B cell (primary cell): ENCODE results near the gene PIGB. TPM values are rescaled to one million over a fixed set of nuclear protein-coding genes. Genes with fewer than 3 reads are reported as not detected.

Source experiments
- ATAC-seq: fragments of 200-7000 bp; cut with Tn5 transposase; one replicate; pipeline ENCODE4 v1.10.0; 2021; ENCODE audit warnings: low read depth, mild to moderate bottlenecking, moderate number of reproducible peaks, moderate library complexity
- CTCF ChIA-PET: fragments of 350-600 bp; sonication (Branson Sonifier 250); formaldehyde crosslinking; loops from one replicate; lab custom pipeline; 2021; ENCODE audit warnings: antibody characterized with exemption, inconsistent platforms; lab: Charles Lee
- POLR2A ChIA-PET: fragments of 350-600 bp; sonication (Branson Sonifier 250); formaldehyde crosslinking; loops from one replicate; lab custom pipeline; 2021; ENCODE audit warnings: antibody characterized with exemption; lab: Charles Lee
- DNase-seq: peaks from one replicate; pipeline ENCODE4 v3.0.0; 2013
- H2AFZ ChIP-seq: 2 replicates; pipeline ENCODE4 v1.6.1; 2012; ENCODE audit warnings: mild to moderate bottlenecking, low read depth, low read length; ENCODE audit not compliant: insufficient read depth, poor library complexity, severe bottlenecking
- H3K27ac ChIP-seq, 2 donors: 1 replicate in 1 of 2; 2 replicates in 1 of 2; pipeline ENCODE4 v1.5.1; 2012 to 2013; ENCODE audit warnings: low read length in 2 of 2, mild to moderate bottlenecking in 2 of 2, moderate library complexity in 1 of 2
- H3K27me3 ChIP-seq, 4 experiments: fragments of 200-600 bp in 1 of 4; sonication (generic) in 1 of 4; replicated peaks in 1 of 4; 1 replicate in 2 of 4; 2 replicates in 2 of 4; pipeline versions ENCODE4 v1.6.1 to v1.7.0; 2013 to 2016; ENCODE audit warnings: low read length in 3 of 4, mild to moderate bottlenecking in 2 of 4, mixed read lengths in 1 of 4, moderate library complexity in 1 of 4; ENCODE audit not compliant: insufficient read depth in 4 of 4, control insufficient read depth in 3 of 4; ENCODE audit errors: control extremely low read depth in 1 of 4
- H3K36me3 ChIP-seq, 2 experiments: replicated peaks in 1 of 2; 1 replicate in 1 of 2; 2 replicates in 1 of 2; pipeline versions ENCODE4 v1.6.1 to v1.7.1; 2013; ENCODE audit warnings: low read length in 1 of 2; ENCODE audit not compliant: insufficient read depth in 2 of 2, control insufficient read depth in 1 of 2; ENCODE audit errors: control extremely low read depth in 1 of 2, extremely low read depth in 1 of 2
- H3K4me1 ChIP-seq, 2 donors: fragments of 200-600 bp in 1 of 2; sonication (generic) in 1 of 2; 1 replicate in 1 of 2; 2 replicates in 1 of 2; pipeline versions ENCODE4 v1.5.1 to v1.6.1; 2013 to 2017; ENCODE audit warnings: low read length in 2 of 2; ENCODE audit not compliant: control insufficient read depth in 2 of 2, insufficient read depth in 2 of 2
- H3K4me2 ChIP-seq: replicated peaks from 2 replicates; pipeline ENCODE3; 2012; ENCODE audit warnings: mild to moderate bottlenecking, low read depth, low read length; ENCODE audit not compliant: poor library complexity, severe bottlenecking
- H3K4me3 ChIP-seq, 5 experiments: fragments of 200-600 bp in 1 of 5; sonication (generic) in 1 of 5; 1 replicate in 3 of 5; 2 replicates in 2 of 5; pipeline versions ENCODE4 v1.5.1 to v1.7.0; 2011 to 2016; ENCODE audit warnings: low read length in 4 of 5, mild to moderate bottlenecking in 4 of 5, low read depth in 2 of 5, control low read depth in 1 of 5, moderate library complexity in 1 of 5; ENCODE audit not compliant: insufficient read depth in 1 of 5; ENCODE audit errors: control extremely low read depth in 1 of 5, extremely low read depth in 1 of 5
- H3K79me2 ChIP-seq: fragments of 200-600 bp; sonication (generic); one replicate; pipeline ENCODE4 v1.6.0; 2016; ENCODE audit warnings: low read length; ENCODE audit not compliant: control insufficient read depth, insufficient read depth
- H3K9ac ChIP-seq: fragments of 200-600 bp; sonication (generic); 2 replicates; pipeline ENCODE4 v1.6.1; 2017; ENCODE audit warnings: mild to moderate bottlenecking, low read length, moderate library complexity
- H3K9me3 ChIP-seq, 3 donors: one replicate each; pipeline versions ENCODE4 v1.6.1 to v1.7.1; 2013; ENCODE audit warnings: low read length in 2 of 3; ENCODE audit not compliant: control insufficient read depth in 2 of 3, insufficient read depth in 1 of 3; ENCODE audit errors: control extremely low read depth in 1 of 3
- H4K20me1 ChIP-seq: 2 replicates; pipeline ENCODE4 v1.6.0; 2012; ENCODE audit warnings: mild to moderate bottlenecking, low read length; ENCODE audit not compliant: insufficient read depth, control insufficient read depth, poor library complexity, severe bottlenecking
- H3K27ac Mint-ChIP-seq: one replicate; pipeline ENCODE4 v1.8.0; 2021; ENCODE audit warnings: mixed read lengths
- H3K27me3 Mint-ChIP-seq: one replicate; pipeline ENCODE4 v1.8.0; 2021; ENCODE audit warnings: mixed read lengths
- H3K4me1 Mint-ChIP-seq: one replicate; pipeline ENCODE4 v1.8.0; 2021; ENCODE audit warnings: mixed read lengths
- H3K4me3 Mint-ChIP-seq: one replicate; pipeline ENCODE4 v1.8.0; 2021; ENCODE audit warnings: mixed read lengths
- H3K9me3 Mint-ChIP-seq: one replicate; pipeline ENCODE4 v1.8.0; 2022; ENCODE audit warnings: mixed read lengths; ENCODE audit not compliant: insufficient read depth
- EZH2 ChIP-seq: IDR thresholded peaks from 2 replicates; pipeline ENCODE4 v1.6.1; 2012; ENCODE audit warnings: borderline replicate concordance, low read depth, mild to moderate bottlenecking, moderate library complexity, low read length; ENCODE audit not compliant: insufficient read depth, poor library complexity, severe bottlenecking
- WGBS: methylation state at CpG from one replicate; pipeline ENCODE4 v1.1.5; 2013; ENCODE audit warnings: missing lambda C conversion rate; ENCODE audit not compliant: insufficient coverage; 5-methylcytosine and 5-hydroxymethylcytosine counted together
- intact Hi-C: fragments of 100-400 bp; cut with micrococcal nuclease; formaldehyde crosslinking; loops from one replicate; pipeline ENCODE4 v1.10.0; 2022
- polyA plus RNA-seq: library from polyadenylated mRNA; depleted of rRNA; stranded (reverse); fragments of >200 nt; gene quantifications from 2 replicates; pipeline ENCODE4 v1.2.3, GENCODE V29; 2012
- total RNA-seq, 2 donors: library from RNA; stranded (reverse); fragments of 120-200 nt in 1 of 2; gene quantifications; 1 replicate in 1 of 2; 2 replicates in 1 of 2; pipeline versions ENCODE4 v1.2.3 to v1.2.4, GENCODE V29; 2013 to 2022
- TF ChIP-seq, protein P1 (sequence below): fragments of 200-600 bp; IDR thresholded peaks from one replicate; pipeline ENCODE4 v1.8.0; 2022; ENCODE audit warnings: antibody characterized with exemption, mild to moderate bottlenecking

PIGB gene
- total and polyA plus RNA-seq, 2 donors (not counting 1 experiment from before 2014, with no cell fraction given), result 21.1 to 41.7 TPM

DNA sequence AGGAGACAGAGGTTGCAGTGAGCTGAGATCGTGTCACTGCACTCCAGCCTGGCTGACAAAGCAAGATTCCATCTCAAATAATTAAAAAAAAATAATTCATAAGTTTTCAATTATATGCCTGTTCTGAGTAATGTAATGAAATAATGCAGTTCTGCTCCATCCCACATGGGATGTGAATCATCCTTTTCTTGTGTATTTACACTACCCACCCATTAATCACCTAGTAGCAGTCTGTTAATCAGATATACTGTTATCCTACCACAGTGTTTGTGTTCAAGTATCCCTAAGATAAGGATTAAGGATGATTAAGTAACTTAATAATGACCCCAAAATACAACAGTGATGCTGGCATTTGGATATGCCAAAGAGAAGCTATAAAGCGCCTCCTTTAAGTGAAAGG is 38.8 kb downstream of the PIGB start:
- Mint-ChIP-seq H3K4me3 (no peak overlapping the region), H3K27me3 (no peaks in the 10 kb centered on the region), H3K27ac (no peak overlapping the region), H3K4me1 (peaks cover 2% of the 10 kb centered on the region), H3K9me3 (no peaks in the 10 kb centered on the region)
- Histone ChIP-seq H3K9me3 (no peaks in the 10 kb centered on the region), H3K27ac (no peak overlapping the region), H3K4me2 (no peak overlapping the region), H3K4me1 (no peaks in the 10 kb centered on the region), H2AFZ (no peak overlapping the region), H3K36me3 (peaks cover 3 to 16% of the 10 kb centered on the region in 2 experiments), H3K27me3 (no peaks in the 10 kb centered on the region), H3K9ac (no peak overlapping the region), H3K4me3 (no peak overlapping the region), H4K20me1 (no peaks in the 10 kb centered on the region), H3K79me2 (no peaks in the 10 kb centered on the region)
- no peak for TF ChIP-seq EZH2
- TF ChIP-seq, protein P1, sequence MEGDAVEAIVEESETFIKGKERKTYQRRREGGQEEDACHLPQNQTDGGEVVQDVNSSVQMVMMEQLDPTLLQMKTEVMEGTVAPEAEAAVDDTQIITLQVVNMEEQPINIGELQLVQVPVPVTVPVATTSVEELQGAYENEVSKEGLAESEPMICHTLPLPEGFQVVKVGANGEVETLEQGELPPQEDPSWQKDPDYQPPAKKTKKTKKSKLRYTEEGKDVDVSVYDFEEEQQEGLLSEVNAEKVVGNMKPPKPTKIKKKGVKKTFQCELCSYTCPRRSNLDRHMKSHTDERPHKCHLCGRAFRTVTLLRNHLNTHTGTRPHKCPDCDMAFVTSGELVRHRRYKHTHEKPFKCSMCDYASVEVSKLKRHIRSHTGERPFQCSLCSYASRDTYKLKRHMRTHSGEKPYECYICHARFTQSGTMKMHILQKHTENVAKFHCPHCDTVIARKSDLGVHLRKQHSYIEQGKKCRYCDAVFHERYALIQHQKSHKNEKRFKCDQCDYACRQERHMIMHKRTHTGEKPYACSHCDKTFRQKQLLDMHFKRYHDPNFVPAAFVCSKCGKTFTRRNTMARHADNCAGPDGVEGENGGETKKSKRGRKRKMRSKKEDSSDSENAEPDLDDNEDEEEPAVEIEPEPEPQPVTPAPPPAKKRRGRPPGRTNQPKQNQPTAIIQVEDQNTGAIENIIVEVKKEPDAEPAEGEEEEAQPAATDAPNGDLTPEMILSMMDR, result no peak
- DNase-seq, result no peak
- ChIA-PET CTCF (interaction anchor here (2.1 kb wide), 1 partner anchor 140 kb away, joined by 4 read pairs; no protein-coding TSS in a partner anchor), POLR2A (no interaction called here)
- ATAC-seq, result no peak
- intact Hi-C loops, result no loop called here
- WGBS, result no CpG with 5 or more reads among the region's 2 CpGs

DNA sequence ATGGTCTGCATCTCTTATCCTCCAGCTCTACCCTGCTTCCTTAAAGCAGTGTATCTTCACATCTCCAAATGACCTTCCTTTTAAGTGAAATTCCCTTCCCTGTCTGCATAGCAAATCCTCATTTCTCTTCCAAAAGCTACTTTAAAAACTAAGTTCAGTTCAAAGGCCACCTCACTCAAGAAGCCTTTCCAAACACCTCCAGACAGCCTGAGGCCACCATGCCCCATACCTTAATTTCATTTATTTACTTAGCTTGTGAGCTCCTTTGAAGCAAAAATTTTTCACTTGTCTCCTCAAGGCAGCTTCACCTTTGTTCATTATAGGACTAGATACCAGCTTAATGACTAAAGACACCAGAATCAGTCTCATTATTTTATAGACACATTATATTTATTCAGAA is 39.4 kb downstream of the PIGB start:
- H3K4me3 Mint-ChIP-seq, result no peak overlapping the region
- no peaks in the 10 kb centered on the region for H3K27me3 ChIP-seq
- no peak for DNase-seq
- peaks cover 3 to 16% of the 10 kb centered on the region in 2 experiments for H3K36me3 ChIP-seq
- H3K4me3 ChIP-seq, result no peak overlapping the region
- no peak overlapping the region for H2AFZ ChIP-seq
- no peaks in the 10 kb centered on the region for H4K20me1 ChIP-seq
- H3K9ac ChIP-seq, result no peak overlapping the region
- ChIA-PET POLR2A (no interaction called here), CTCF (interaction anchor here (2.1 kb wide), 1 partner anchor 141 kb away, joined by 4 read pairs; no protein-coding TSS in a partner anchor)
- H3K9me3 Mint-ChIP-seq, result no peaks in the 10 kb centered on the region
- no peak for ATAC-seq
- no peaks in the 10 kb centered on the region for H3K79me2 ChIP-seq
- intact Hi-C loops, result no loop called here
- no peaks in the 10 kb centered on the region for H3K27me3 Mint-ChIP-seq
- H3K4me1 ChIP-seq, result no peaks in the 10 kb centered on the region
- peaks cover 2% of the 10 kb centered on the region for H3K4me1 Mint-ChIP-seq
- no peak overlapping the region for H3K27ac Mint-ChIP-seq
- no peak for TF ChIP-seq EZH2
- TF ChIP-seq, protein P1, result no peak
- no peaks in the 10 kb centered on the region for H3K9me3 ChIP-seq
- no peak overlapping the region for H3K27ac ChIP-seq
- H3K4me2 ChIP-seq, result no peak overlapping the region
